ENCODE results near the gene C11orf16. TPM values are rescaled to one million over a fixed set of nuclear protein-coding genes. Genes with fewer than 3 reads are reported as not detected.

The C11orf16 gene
- polyA plus RNA-seq, 1 of the 3 experiments (the other 2 are of a cell fraction) = not detected

GRCh38 chr11:8908099-8908498 is 24.6 kb downstream of the C11orf16 start:
- no peak overlapping the region for H3K4me3 ChIP-seq (ENCODE audit: low read depth in 2 of 2, low read length in 1 of 2)
- no peaks in the 10 kb centered on the region for H3K36me3 ChIP-seq (replicated peaks in 1 of 2; ENCODE audit: control insufficient read depth in 1 of 2, insufficient read depth in 2 of 2, low read length in 1 of 2)
- H3K4me2 ChIP-seq = no peak overlapping the region
- POLR2A ChIA-PET = no interaction called here
- H3K4me1 ChIP-seq (ENCODE audit: control insufficient read depth in 1 of 2, insufficient read depth in 2 of 2, low read depth in 1 of 2, low read length in 1 of 2) = peaks cover 8 to 21% of the 10 kb centered on the region in 2 experiments; a peak in 3 of 4 replicates
- H3K9ac ChIP-seq = no peak overlapping the region
- H3K27ac ChIP-seq (ENCODE audit: low read depth in 2 of 2, low read length in 1 of 2) = peak overlapping the region in 1 of 2 experiments; percentile 95; a peak in 1 of 4 replicates
- H4K20me1 ChIP-seq (ENCODE audit: insufficient read depth) = no peaks in the 10 kb centered on the region
- H3K79me2 ChIP-seq (ENCODE audit: insufficient read depth) = peaks cover 19% of the 10 kb centered on the region
- no peak overlapping the region for H2AFZ ChIP-seq (ENCODE audit: low read depth)
- H3K9me2 ChIP-seq = no peaks in the 10 kb centered on the region
- H3K27me3 ChIP-seq (ENCODE audit: insufficient read depth) = no peaks in the 10 kb centered on the region
- peaks cover 37% of the 10 kb centered on the region for H3F3A ChIP-seq (replicated peaks; ENCODE audit: insufficient read depth)
- DNase-seq = no peak
- TF ChIP-seq USF1 (IDR thresholded peaks at IDR 0.05; ENCODE audit: borderline replicate concordance, low read depth) (no peak), USF2 (IDR thresholded peaks at IDR 0.05; ENCODE audit: borderline replicate concordance, low read depth, low read length) (no peak), TAF1 (IDR thresholded peaks at IDR 0.05; ENCODE audit: borderline replicate concordance, low read depth, low read length) (no peak), FOXM1 (IDR thresholded peaks at IDR 0.05; ENCODE audit: low read depth) (no peak), ZBTB33 (IDR thresholded peaks at IDR 0.05; ENCODE audit: borderline replicate concordance, low read depth) (no peak), TCF12 (IDR thresholded peaks at IDR 0.05) (no peak), FOXJ3 (CRISPR knock-in tag; IDR thresholded peaks at IDR 0.05) (no peak), YY1 (IDR thresholded peaks at IDR 0.05; ENCODE audit: low read depth) (no peak), EZH2phosphoT487 (IDR thresholded peaks at IDR 0.05; ENCODE audit: borderline replicate concordance, low read depth) (no peak), NRF1 (IDR thresholded peaks at IDR 0.05; ENCODE audit: low read depth, low read length) (no peak), REST (IDR thresholded peaks at IDR 0.05; ENCODE audit: low read depth, low read length) (no peak), CTCF (IDR thresholded peaks at IDR 0.05) (no peak), SMC3 (IDR thresholded peaks at IDR 0.05; ENCODE audit: low read depth, low read length) (no peak)
- CTCF ChIA-PET = no interaction called here
- H3K9me3 ChIP-seq = no peaks in the 10 kb centered on the region
